DOHH2 (cell line): ENCODE results near the gene PSMG3.
A peak's percentile ranks its signal among the peaks of the same experiment; 100 is the strongest.

Source experiments
- H3F3A ChIP-seq: fragments of 200-600 bp; sonication (generic), shearing (Covaris generic); 2 replicates; pipeline ENCODE4 v1.6.0; 2016; ENCODE audit warnings: antibody characterized with exemption, mild to moderate bottlenecking; ENCODE audit not compliant: control insufficient read depth, insufficient read depth
- H3K27ac ChIP-seq: fragments of 200-600 bp; sonication (generic); 2 replicates; pipeline ENCODE4 v1.5.1; 2014; ENCODE audit warnings: low read depth, mild to moderate bottlenecking, low read length, moderate library complexity
- H3K27me3 ChIP-seq: fragments of 200-600 bp; sonication (generic); 2 replicates; pipeline ENCODE4 v1.6.1; 2014; ENCODE audit warnings: mild to moderate bottlenecking, low read length, mixed read lengths; ENCODE audit not compliant: control insufficient read depth
- H3K36me3 ChIP-seq: fragments of 200-600 bp; sonication (generic); 2 replicates; pipeline ENCODE4 v1.6.1; 2014; ENCODE audit warnings: mild to moderate bottlenecking, low read length, moderate library complexity, mixed read lengths; ENCODE audit not compliant: control insufficient read depth
- H3K4me1 ChIP-seq: fragments of 200-600 bp; sonication (generic); 2 replicates; pipeline ENCODE4 v1.6.1; 2014; ENCODE audit warnings: mild to moderate bottlenecking, low read length, mixed read lengths; ENCODE audit not compliant: control insufficient read depth
- H3K4me2 ChIP-seq: fragments of 200-600 bp; sonication (generic); 2 replicates; pipeline ENCODE4 v1.6.0; 2014; ENCODE audit warnings: mild to moderate bottlenecking, low read length, moderate library complexity
- H3K4me3 ChIP-seq: fragments of 200-600 bp; sonication (generic); 2 replicates; pipeline ENCODE4 v1.5.1; 2014; ENCODE audit warnings: mild to moderate bottlenecking, low read length, mixed read lengths
- H3K79me2 ChIP-seq: fragments of 200-600 bp; sonication (generic); 2 replicates; pipeline ENCODE4 v1.6.1; 2014; ENCODE audit warnings: mild to moderate bottlenecking, low read length, mixed read lengths; ENCODE audit not compliant: control insufficient read depth
- H3K9me2 ChIP-seq: fragments of 200-600 bp; sonication (generic); replicated peaks from 2 replicates; pipeline ENCODE4 v1.6.1; 2014; ENCODE audit warnings: mild to moderate bottlenecking, low read length, mixed read lengths; ENCODE audit not compliant: control insufficient read depth
- H3K9me3 ChIP-seq: fragments of 200-600 bp; sonication (generic); 2 replicates; pipeline ENCODE4 v1.6.1; 2014; ENCODE audit warnings: antibody characterized with exemption, low read length, mixed read lengths; ENCODE audit not compliant: control insufficient read depth, insufficient read depth
- H4K20me1 ChIP-seq: fragments of 200-600 bp; sonication (generic); 2 replicates; pipeline ENCODE4 v1.6.0; 2014; ENCODE audit warnings: low read depth, mild to moderate bottlenecking, antibody characterized with exemption, low read length, moderate library complexity; ENCODE audit not compliant: control insufficient read depth, insufficient read depth
- EZH2phosphoT487 ChIP-seq: fragments of 200-600 bp; sonication (generic); IDR thresholded peaks from 2 replicates; pipeline ENCODE4 v1.6.1; 2017; ENCODE audit warnings: borderline replicate concordance, mild to moderate bottlenecking, antibody characterized with exemption, low read length, moderate library complexity, mixed read lengths
- TF ChIP-seq, protein P1 (sequence below): fragments of 200-600 bp; sonication (generic); IDR thresholded peaks from one replicate; pipeline ENCODE4 v1.5.1; 2014; ENCODE audit warnings: antibody characterized with exemption, mild to moderate bottlenecking, low read depth, low read length; ENCODE audit not compliant: poor library complexity, severe bottlenecking

The PSMG3 gene, protein sequence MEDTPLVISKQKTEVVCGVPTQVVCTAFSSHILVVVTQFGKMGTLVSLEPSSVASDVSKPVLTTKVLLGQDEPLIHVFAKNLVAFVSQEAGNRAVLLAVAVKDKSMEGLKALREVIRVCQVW

DNA sequence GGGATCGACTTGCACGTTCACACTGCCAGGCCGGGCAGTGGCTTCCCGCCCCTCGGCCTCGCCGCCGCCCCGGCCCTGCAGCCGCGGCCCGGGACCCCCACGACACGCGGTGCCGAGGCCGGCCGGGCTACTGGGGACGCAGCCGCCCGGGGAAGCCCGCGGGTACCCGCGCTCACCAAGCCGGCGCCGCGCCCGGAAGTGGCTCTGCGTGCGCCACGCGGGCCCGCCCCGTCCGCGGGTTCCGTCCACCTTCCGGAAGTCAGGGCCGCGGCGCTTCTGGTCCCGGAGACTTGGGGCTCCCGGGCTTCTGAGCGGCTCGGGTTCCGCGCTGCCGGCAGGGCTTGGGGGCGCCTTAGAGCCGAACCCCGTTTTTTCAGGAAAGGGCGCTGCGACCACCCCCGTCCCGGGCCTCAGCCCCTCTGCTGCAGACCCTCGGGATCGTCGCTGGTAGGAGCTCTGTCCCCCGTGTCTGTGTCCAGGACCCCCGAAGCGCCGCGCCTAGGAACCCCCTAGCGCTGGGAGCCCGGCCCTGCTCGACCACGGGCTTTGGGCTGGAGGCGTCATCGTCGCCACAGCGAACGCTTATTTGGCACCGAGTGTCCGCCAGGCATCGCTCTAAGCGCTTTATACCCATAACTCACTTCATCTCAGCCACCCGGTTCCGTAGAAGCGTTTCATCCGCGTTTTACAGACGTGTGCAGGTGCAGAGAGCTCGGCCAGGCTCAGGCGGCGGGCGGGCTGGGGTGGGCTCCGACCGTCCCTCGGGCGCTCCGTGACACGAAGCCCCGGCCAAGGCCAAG, at the start of gene PSMG3:
TSS of gene PSMG3 (minus strand) at position 200 of the 800 bp plus-strand sequence. CDS start 693 bp downstream, outside the sequence.
- no peaks in the 10 kb centered on the region for H4K20me1 ChIP-seq
- peaks cover 16% of the 10 kb centered on the region; the same call in 1 of the 2 replicates for H3F3A ChIP-seq
- H3K27ac ChIP-seq, result peak within 1 kb of the TSS; percentile 62
- no peak for TF ChIP-seq EZH2phosphoT487
- TF ChIP-seq, protein P1, sequence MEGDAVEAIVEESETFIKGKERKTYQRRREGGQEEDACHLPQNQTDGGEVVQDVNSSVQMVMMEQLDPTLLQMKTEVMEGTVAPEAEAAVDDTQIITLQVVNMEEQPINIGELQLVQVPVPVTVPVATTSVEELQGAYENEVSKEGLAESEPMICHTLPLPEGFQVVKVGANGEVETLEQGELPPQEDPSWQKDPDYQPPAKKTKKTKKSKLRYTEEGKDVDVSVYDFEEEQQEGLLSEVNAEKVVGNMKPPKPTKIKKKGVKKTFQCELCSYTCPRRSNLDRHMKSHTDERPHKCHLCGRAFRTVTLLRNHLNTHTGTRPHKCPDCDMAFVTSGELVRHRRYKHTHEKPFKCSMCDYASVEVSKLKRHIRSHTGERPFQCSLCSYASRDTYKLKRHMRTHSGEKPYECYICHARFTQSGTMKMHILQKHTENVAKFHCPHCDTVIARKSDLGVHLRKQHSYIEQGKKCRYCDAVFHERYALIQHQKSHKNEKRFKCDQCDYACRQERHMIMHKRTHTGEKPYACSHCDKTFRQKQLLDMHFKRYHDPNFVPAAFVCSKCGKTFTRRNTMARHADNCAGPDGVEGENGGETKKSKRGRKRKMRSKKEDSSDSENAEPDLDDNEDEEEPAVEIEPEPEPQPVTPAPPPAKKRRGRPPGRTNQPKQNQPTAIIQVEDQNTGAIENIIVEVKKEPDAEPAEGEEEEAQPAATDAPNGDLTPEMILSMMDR, result peak; percentile 62
- H3K9me2 ChIP-seq, result no peaks in the 10 kb centered on the region
- H3K4me3 ChIP-seq, result peak within 1 kb of the TSS; percentile 77
- peaks cover 37% of the 10 kb centered on the region for H3K79me2 ChIP-seq
- peaks cover 24% of the 10 kb centered on the region for H3K36me3 ChIP-seq
- H3K27me3 ChIP-seq, result no peaks in the 10 kb centered on the region
- peaks cover 27% of the 10 kb centered on the region for H3K4me1 ChIP-seq
- no peaks in the 10 kb centered on the region for H3K9me3 ChIP-seq
- peak within 1 kb of the TSS; percentile 77 for H3K4me2 ChIP-seq

DNA sequence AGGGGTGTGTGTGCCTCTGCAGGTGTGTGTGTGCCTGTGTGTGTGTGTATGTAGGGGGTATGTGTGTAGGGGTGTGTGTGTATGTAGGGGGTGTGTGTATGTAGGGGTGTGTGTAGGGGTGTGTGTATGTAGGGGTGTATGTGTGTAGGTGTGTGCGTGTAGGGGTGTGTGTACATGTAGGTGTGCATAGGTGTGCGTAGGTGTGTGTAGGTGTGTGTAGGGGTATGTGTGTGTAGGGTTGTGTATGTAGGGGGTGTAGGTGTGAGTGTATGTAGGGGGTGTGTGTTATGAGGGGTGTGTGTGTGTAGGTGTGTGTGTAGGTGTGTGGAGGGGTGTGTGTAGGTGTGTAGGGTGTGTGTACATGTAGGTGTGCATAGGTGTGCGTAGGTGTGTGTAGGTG, 48.6 kb upstream of the PSMG3 start:
- TF ChIP-seq, protein P1, result no peak
- TF ChIP-seq EZH2phosphoT487, result no peak
- H3K27me3 ChIP-seq, result no peaks in the 10 kb centered on the region
- H3K4me2 ChIP-seq, result no peak overlapping the region
- H3K4me3 ChIP-seq, result no peak overlapping the region
- H3K79me2 ChIP-seq, result no peaks in the 10 kb centered on the region
- no peaks in the 10 kb centered on the region for H4K20me1 ChIP-seq
- H3F3A ChIP-seq, result no peaks in the 10 kb centered on the region
- H3K9me3 ChIP-seq, result peaks cover 3% of the 10 kb centered on the region; the same call in 1 of the 2 replicates
- no peaks in the 10 kb centered on the region for H3K9me2 ChIP-seq
- H3K27ac ChIP-seq, result no peak overlapping the region
- H3K4me1 ChIP-seq, result no peaks in the 10 kb centered on the region
- no peaks in the 10 kb centered on the region for H3K36me3 ChIP-seq

DNA sequence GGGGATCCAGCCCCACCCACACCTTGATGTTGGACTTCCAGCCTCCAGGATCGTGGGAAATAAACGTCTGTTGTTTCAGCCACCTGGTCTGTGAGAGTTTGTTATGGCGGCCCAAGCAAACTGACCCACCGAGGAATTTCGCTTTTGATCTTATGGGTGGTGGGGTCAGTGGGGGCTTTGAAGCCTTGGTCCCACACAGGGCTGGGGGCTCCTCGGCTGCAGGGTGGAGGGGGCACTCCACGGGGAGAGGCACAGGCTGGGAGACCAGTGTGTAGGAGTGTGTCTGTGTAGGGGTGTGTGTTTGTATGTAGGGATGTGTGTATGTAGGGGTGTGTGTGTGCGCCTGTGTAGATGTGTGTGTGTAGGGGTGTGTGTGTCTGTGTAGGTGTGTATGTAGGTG, 48.1 kb upstream of the PSMG3 start:
- Histone ChIP-seq H4K20me1 (no peaks in the 10 kb centered on the region), H3F3A (no peaks in the 10 kb centered on the region), H3K27ac (no peak overlapping the region), H3K4me1 (no peaks in the 10 kb centered on the region), H3K36me3 (no peaks in the 10 kb centered on the region), H3K4me3 (no peak overlapping the region), H3K9me2 (no peaks in the 10 kb centered on the region), H3K4me2 (no peak overlapping the region), H3K79me2 (no peaks in the 10 kb centered on the region), H3K27me3 (no peaks in the 10 kb centered on the region), H3K9me3 (peaks cover 3% of the 10 kb centered on the region; the same call in 1 of the 2 replicates)
- no peak for TF ChIP-seq EZH2phosphoT487
- TF ChIP-seq, protein P1, result no peak
